Activated naive CD8-positive, alpha-beta T cell treated with anti-CD3 and anti-CD28 coated beads, Interleukin-2, amount 10 ng/mL, durations not matched to agents 7 days and 5 days (primary cell): ENCODE data around the gene NACA2. TPM values are rescaled to one million over a fixed set of nuclear protein-coding genes. Genes with fewer than 3 reads are reported as not detected.
"Not testable (repeated sequence)": the region's sequence is repeated elsewhere in the genome, so short reads cannot be mapped to it uniquely, and the experiment has no call there.

Experiments used
- ATAC-seq: fragments of 150-1000 bp; cut with Tn5 transposase; one replicate; pipeline ENCODE4 v1.10.0; 2021; ENCODE audit warnings: low read depth, moderate library complexity
- POLR2A ChIA-PET: fragments of 350-600 bp; sonication (Branson Sonifier 250); formaldehyde crosslinking; loops from one replicate; lab custom pipeline; 2021; ENCODE audit warnings: antibody characterized with exemption; lab: Charles Lee
- DNase-seq: peaks from one replicate; pipeline ENCODE4 v3.0.0; 2021
- H3K27ac Mint-ChIP-seq: one replicate; pipeline ENCODE4 v1.8.0; 2022; ENCODE audit warnings: mild to moderate bottlenecking, mixed read lengths
- H3K27me3 Mint-ChIP-seq: one replicate; pipeline ENCODE4 v1.8.0; 2022; ENCODE audit warnings: mild to moderate bottlenecking, moderate library complexity, mixed read lengths
- H3K36me3 Mint-ChIP-seq: one replicate; pipeline ENCODE4 v1.8.0; 2021; ENCODE audit warnings: mild to moderate bottlenecking, mixed read lengths
- H3K4me1 Mint-ChIP-seq: one replicate; pipeline ENCODE4 v1.8.0; 2021; ENCODE audit warnings: mixed read lengths
- H3K4me3 Mint-ChIP-seq: one replicate; pipeline ENCODE4 v1.8.0; 2022; ENCODE audit warnings: mild to moderate bottlenecking, moderate library complexity, mixed read lengths
- H3K9me3 Mint-ChIP-seq: one replicate; pipeline ENCODE4 v1.8.0; 2021; ENCODE audit warnings: mixed read lengths
- total RNA-seq, 2 experiments: library from RNA; stranded (reverse); gene quantifications; one replicate each; pipeline ENCODE4 v1.2.3, GENCODE V29; 2021

NACA2 gene
- total RNA-seq, 2 experiments from 2014 or later = not detected

- H3K27ac Mint-ChIP-seq = no peak overlapping the region
- POLR2A ChIA-PET = no interaction called here
- H3K9me3 Mint-ChIP-seq = no peaks in the 10 kb centered on the region
- ATAC-seq (no peak), DNase-seq (no peak)
- no peaks in the 10 kb centered on the region for H3K36me3 Mint-ChIP-seq
- H3K27me3 Mint-ChIP-seq = no peaks in the 10 kb centered on the region
- H3K4me1 Mint-ChIP-seq = no peaks in the 10 kb centered on the region
- H3K4me3 Mint-ChIP-seq = no peak overlapping the region
Measured at GRCh38 chr17:61567045-61567802, 23.8 kb downstream of the NACA2 start.

- H3K27ac Mint-ChIP-seq, H3K4me3 Mint-ChIP-seq, H3K9me3 Mint-ChIP-seq, POLR2A ChIA-PET, ATAC-seq, H3K27me3 Mint-ChIP-seq, DNase-seq, H3K36me3 Mint-ChIP-seq, H3K4me1 Mint-ChIP-seq: not testable (repeated sequence)
Measured at GRCh38 chr17:61566448-61566847, 24.6 kb downstream of the NACA2 start.

DNA sequence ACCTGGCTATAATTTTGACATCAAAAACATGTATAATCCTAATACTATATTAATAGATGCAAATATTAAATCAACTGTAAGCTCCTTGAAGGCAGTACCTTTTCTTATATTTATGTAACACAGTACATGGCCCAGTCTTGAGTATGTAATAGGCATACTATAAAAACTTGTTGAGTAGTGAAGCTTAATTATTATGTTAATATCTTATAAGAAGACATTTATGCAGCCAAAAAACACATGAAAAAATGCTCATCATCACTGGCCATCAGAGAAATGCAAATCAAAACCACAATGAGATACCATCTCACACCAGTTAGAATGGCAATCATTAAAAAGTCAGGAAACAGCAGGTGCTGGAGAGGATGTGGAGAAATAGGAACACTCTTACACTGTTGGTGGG is 25.2 kb downstream of the NACA2 start:
- ATAC-seq, DNase-seq, H3K27me3 Mint-ChIP-seq, H3K9me3 Mint-ChIP-seq, H3K36me3 Mint-ChIP-seq, POLR2A ChIA-PET, H3K4me1 Mint-ChIP-seq, H3K27ac Mint-ChIP-seq, H3K4me3 Mint-ChIP-seq: not testable (repeated sequence)

- Mint-ChIP-seq H3K36me3 (no peaks in the 10 kb centered on the region), H3K9me3 (no peaks in the 10 kb centered on the region), H3K4me3 (no peak overlapping the region), H3K4me1 (no peaks in the 10 kb centered on the region), H3K27ac (no peak overlapping the region), H3K27me3 (peaks cover 2% of the 10 kb centered on the region)
- ATAC-seq (no peak), DNase-seq (no peak)
- POLR2A ChIA-PET = no interaction called here
Measured at GRCh38 chr17:61565213-61565612, 25.8 kb downstream of the NACA2 start.

DNA sequence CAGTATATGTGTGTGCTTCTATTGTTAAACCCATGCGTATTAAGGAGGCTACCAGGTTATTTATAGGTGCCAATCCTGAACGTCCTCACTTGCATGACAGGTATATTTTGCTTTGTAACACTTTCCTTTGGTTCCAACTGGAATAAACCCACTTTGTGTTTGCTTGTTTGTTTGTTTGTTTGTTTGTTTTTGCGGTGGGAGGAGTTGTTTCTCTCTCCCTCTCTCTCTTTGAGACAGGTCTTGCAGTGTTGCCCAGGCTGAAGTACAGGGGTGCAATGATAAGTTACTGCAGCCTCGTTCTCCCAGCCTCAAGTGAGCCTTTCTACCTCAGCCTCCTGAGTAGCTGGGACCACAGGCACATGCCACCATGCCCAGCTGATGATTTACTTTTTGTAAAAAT is 28.7 kb downstream of the NACA2 start:
- ATAC-seq (no peak), DNase-seq (no peak)
- POLR2A ChIA-PET = no interaction called here
- H3K27me3 Mint-ChIP-seq = peaks cover 10% of the 10 kb centered on the region
- H3K9me3 Mint-ChIP-seq = no peaks in the 10 kb centered on the region
- H3K36me3 Mint-ChIP-seq = no peaks in the 10 kb centered on the region
- no peaks in the 10 kb centered on the region for H3K4me1 Mint-ChIP-seq
- H3K27ac Mint-ChIP-seq = no peak overlapping the region
- no peak overlapping the region for H3K4me3 Mint-ChIP-seq

DNA sequence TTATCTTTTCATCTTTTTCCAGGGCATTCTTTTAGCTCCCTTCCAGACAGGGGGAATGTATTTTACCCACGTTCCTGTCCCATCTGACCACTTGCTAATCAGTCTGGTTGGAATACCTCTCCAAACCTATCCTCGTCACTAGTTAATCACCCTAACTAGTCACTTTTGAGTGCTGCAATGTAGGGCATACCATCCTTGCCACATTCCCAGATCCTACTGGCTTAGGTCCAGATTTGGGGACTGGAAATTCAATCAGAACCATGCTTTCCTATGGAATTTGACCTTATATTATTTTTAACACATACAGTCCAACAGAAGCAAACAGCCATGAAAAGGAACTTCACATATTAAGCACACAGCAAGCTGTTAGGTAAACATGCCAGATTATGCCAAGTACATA is 29.7 kb downstream of the NACA2 start:
- ATAC-seq = no peak
- POLR2A ChIA-PET = no interaction called here
- DNase-seq = no peak
- H3K27me3 Mint-ChIP-seq = peaks cover 15% of the 10 kb centered on the region
- no peaks in the 10 kb centered on the region for H3K36me3 Mint-ChIP-seq
- H3K27ac Mint-ChIP-seq = no peak overlapping the region
- no peaks in the 10 kb centered on the region for H3K9me3 Mint-ChIP-seq
- no peaks in the 10 kb centered on the region for H3K4me1 Mint-ChIP-seq
- H3K4me3 Mint-ChIP-seq = no peak overlapping the region

- Mint-ChIP-seq H3K4me1 (no peaks in the 10 kb centered on the region), H3K9me3 (no peaks in the 10 kb centered on the region), H3K27me3 (peaks cover 16% of the 10 kb centered on the region), H3K4me3 (no peak overlapping the region), H3K36me3 (no peaks in the 10 kb centered on the region), H3K27ac (no peak overlapping the region)
- DNase-seq (no peak), ATAC-seq (no peak)
- POLR2A ChIA-PET = interaction anchor here (0.7 kb wide), 1 partner anchor 41 kb away, joined by 3 read pairs; no protein-coding TSS in a partner anchor
Measured at GRCh38 chr17:61560071-61560470, 30.9 kb downstream of the NACA2 start.

DNA sequence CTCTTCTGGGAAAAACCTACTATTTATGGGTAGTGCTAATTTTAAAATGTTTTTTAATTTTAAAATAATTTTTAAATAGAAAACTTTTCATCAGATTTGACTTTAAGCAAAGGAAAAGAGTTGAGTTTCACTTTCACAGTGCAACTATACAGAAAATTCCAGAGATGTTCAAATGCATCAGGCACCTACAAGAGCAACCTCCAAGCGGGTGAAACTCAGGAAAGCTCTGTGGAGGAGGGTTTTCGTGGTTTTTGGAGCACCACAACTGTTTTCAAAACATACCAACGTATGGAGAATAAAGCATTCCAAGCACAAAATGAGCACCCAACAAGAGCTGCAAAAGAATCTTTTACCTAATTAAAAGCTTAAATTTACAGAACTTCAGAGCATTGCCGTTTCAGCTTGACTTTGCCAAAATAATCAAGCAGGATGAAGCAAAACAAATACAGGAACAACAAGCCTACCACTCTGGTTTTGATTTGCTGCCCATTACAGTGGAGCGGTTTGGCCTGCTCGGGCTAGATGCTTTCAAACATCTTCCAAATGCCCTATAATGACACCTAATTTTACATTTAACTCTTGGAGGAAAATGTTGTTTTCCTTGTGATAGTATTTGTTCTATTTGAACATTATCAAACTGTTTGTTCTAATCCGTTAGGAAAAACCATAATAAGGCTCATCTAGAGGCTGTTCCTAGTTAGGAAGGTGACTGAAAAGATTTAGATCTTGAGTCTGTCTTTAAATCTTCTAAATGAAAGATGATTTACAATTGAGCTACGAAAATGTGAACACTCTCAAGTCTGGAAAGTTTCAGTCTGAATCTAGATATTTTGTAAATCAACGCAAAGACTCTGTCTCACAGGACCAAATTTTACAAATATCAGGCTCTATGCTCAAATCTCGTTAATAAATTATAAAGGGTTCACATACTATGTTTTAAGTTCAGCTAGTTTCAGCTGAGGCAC is 34.5 kb downstream of the NACA2 start:
- H3K4me1 Mint-ChIP-seq = no peaks in the 10 kb centered on the region
- no peaks in the 10 kb centered on the region for H3K36me3 Mint-ChIP-seq
- H3K27me3 Mint-ChIP-seq = peaks cover 21% of the 10 kb centered on the region
- ATAC-seq (no peak), DNase-seq (no peak)
- no peaks in the 10 kb centered on the region for H3K9me3 Mint-ChIP-seq
- H3K4me3 Mint-ChIP-seq = no peak overlapping the region
- H3K27ac Mint-ChIP-seq = no peak overlapping the region
- POLR2A ChIA-PET = no interaction called here

DNA sequence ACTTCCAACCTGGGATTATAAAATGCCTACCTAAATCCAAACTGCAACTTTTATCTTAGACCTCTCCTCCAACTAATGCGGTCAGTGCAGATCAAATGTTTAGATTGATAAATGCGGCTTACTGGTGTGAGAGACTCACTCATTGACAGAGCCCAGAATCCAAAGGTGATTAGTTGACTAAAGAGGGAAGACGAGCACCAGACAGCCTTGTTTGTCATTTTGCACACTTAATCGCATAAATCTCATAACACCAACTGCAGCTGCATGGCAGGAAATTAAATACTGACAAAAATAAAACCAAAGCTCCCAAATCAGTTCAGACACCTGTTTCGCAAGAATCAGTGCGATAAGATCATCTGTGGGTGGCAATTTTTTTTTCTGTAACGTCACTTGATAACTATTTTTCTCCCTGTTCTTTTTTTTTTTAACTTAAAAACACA is 35.9 kb downstream of the NACA2 start:
- no peaks in the 10 kb centered on the region for H3K9me3 Mint-ChIP-seq
- DNase-seq (no peak), ATAC-seq (no peak)
- no peak overlapping the region for H3K27ac Mint-ChIP-seq
- H3K4me1 Mint-ChIP-seq = no peaks in the 10 kb centered on the region
- H3K36me3 Mint-ChIP-seq = no peaks in the 10 kb centered on the region
- POLR2A ChIA-PET = no interaction called here
- peaks cover 26% of the 10 kb centered on the region for H3K27me3 Mint-ChIP-seq
- no peak overlapping the region for H3K4me3 Mint-ChIP-seq

- POLR2A ChIA-PET = no interaction called here
- no peaks in the 10 kb centered on the region for H3K36me3 Mint-ChIP-seq
- no peak overlapping the region for H3K4me3 Mint-ChIP-seq
- DNase-seq = no peak
- no peak for ATAC-seq
- no peaks in the 10 kb centered on the region for H3K4me1 Mint-ChIP-seq
- no peaks in the 10 kb centered on the region for H3K9me3 Mint-ChIP-seq
- H3K27ac Mint-ChIP-seq = no peak overlapping the region
- H3K27me3 Mint-ChIP-seq = peaks cover 27% of the 10 kb centered on the region
Measured at GRCh38 chr17:61554209-61554608, 36.8 kb downstream of the NACA2 start.

- H3K27ac Mint-ChIP-seq, H3K9me3 Mint-ChIP-seq, H3K4me3 Mint-ChIP-seq, H3K36me3 Mint-ChIP-seq, DNase-seq, POLR2A ChIA-PET, ATAC-seq, H3K4me1 Mint-ChIP-seq: not testable (repeated sequence)
- peaks cover 39% of the 10 kb centered on the region for H3K27me3 Mint-ChIP-seq
Measured at GRCh38 chr17:61552560-61552959, 38.5 kb downstream of the NACA2 start.

- DNase-seq = no peak
- no peaks in the 10 kb centered on the region for H3K4me1 Mint-ChIP-seq
- no peaks in the 10 kb centered on the region for H3K9me3 Mint-ChIP-seq
Measured at GRCh38 chr17:61551255-61551742, 39.7 kb downstream of the NACA2 start.

GRCh38 chr17:61547113-61547512 is 43.9 kb downstream of the NACA2 start:
- POLR2A ChIA-PET = no interaction called here

More at GRCh38 chr17:61551255-61551742, 39.7 kb downstream of the NACA2 start:
- no peak for ATAC-seq
- H3K36me3 Mint-ChIP-seq = no peaks in the 10 kb centered on the region
- POLR2A ChIA-PET = no interaction called here
- H3K27ac Mint-ChIP-seq = no peak overlapping the region
- H3K27me3 Mint-ChIP-seq = peaks cover 42% of the 10 kb centered on the region
- no peak overlapping the region for H3K4me3 Mint-ChIP-seq

More at GRCh38 chr17:61547113-61547512, 43.9 kb downstream of the NACA2 start:
- no peak for DNase-seq
- ATAC-seq = no peak
- no peak overlapping the region for H3K4me3 Mint-ChIP-seq
- no peaks in the 10 kb centered on the region for H3K9me3 Mint-ChIP-seq
- H3K4me1 Mint-ChIP-seq = no peaks in the 10 kb centered on the region
- no peak overlapping the region for H3K27ac Mint-ChIP-seq
- H3K27me3 Mint-ChIP-seq = peaks cover 54% of the 10 kb centered on the region
- no peaks in the 10 kb centered on the region for H3K36me3 Mint-ChIP-seq
